PC-3 (cell line): Measurements from ENCODE around the gene HSPB8. TPM values are rescaled to one million over a fixed set of nuclear protein-coding genes. Genes with fewer than 3 reads are reported as not detected.
A peak's percentile ranks its signal among the peaks of the same experiment; 100 is the strongest.
"Not testable (repeated sequence)": the region's sequence is repeated elsewhere in the genome, so short reads cannot be mapped to it uniquely, and the experiment has no call there.

ENCODE experiments used
- ATAC-seq: fragments of 200-7000 bp; cut with Tn5 transposase; 2 replicates; pipeline ENCODE4 v1.9.1; 2020; ENCODE audit warnings: mild to moderate bottlenecking, moderate library complexity
- BruUV-seq: library from RNA; stranded (reverse); fragments of 400-500 nt; replicated peaks from 2 replicates; lab custom pipeline; 2021; lab: Mats Ljungman, UMichigan
- CTCF ChIA-PET: fragments of 300-600 bp; sonication (Branson Sonifier 250); formaldehyde crosslinking; loops from one replicate; lab custom pipeline; 2022; ENCODE audit warnings: antibody characterized with exemption; lab: Charles Lee
- POLR2A ChIA-PET: fragments of 300-600 bp; sonication (Branson Sonifier 250); formaldehyde crosslinking; loops from one replicate; lab custom pipeline; 2022; ENCODE audit warnings: antibody characterized with exemption; ENCODE audit not compliant: unreplicated experiment; lab: Charles Lee
- DNase-seq: peaks from one replicate; pipeline ENCODE4 v3.0.0-alpha.2; 2015
- H2AFZ ChIP-seq: fragments of 300-600 bp; sonication (generic); 2 replicates; pipeline ENCODE4 v1.6.0; 2016; ENCODE audit warnings: antibody characterized with exemption, low read length
- H3F3A ChIP-seq: fragments of 300-600 bp; sonication (generic); one replicate; pipeline ENCODE4 v1.6.0; 2017; ENCODE audit warnings: antibody characterized with exemption, low read length, control low read depth, mild to moderate bottlenecking; ENCODE audit not compliant: unreplicated experiment
- H3K27ac ChIP-seq: fragments of 300-600 bp; sonication (generic); 2 replicates; pipeline ENCODE4 v1.5.1; 2016; ENCODE audit warnings: mild to moderate bottlenecking, low read length
- H3K27me3 ChIP-seq: fragments of 300-600 bp; sonication (generic); 2 replicates; pipeline ENCODE4 v1.6.1; 2016; ENCODE audit warnings: low read length, mixed read lengths
- H3K36me3 ChIP-seq: fragments of 300-600 bp; sonication (generic); 2 replicates; pipeline ENCODE4 v1.6.1; 2016; ENCODE audit warnings: low read depth, mixed run types, low read length, mixed read lengths
- H3K4me1 ChIP-seq: fragments of 300-600 bp; sonication (generic); 2 replicates; pipeline ENCODE4 v1.5.1; 2016; ENCODE audit warnings: low read length; ENCODE audit not compliant: insufficient read depth
- H3K4me2 ChIP-seq: fragments of 300-600 bp; sonication (generic); 2 replicates; pipeline ENCODE4 v1.6.0; 2016; ENCODE audit warnings: low read length
- H3K4me3 ChIP-seq: fragments of 300-600 bp; sonication (generic); 2 replicates; pipeline ENCODE4 v1.5.1; 2016; ENCODE audit warnings: mild to moderate bottlenecking, low read length, mixed read lengths
- H3K79me2 ChIP-seq: fragments of 300-600 bp; sonication (generic); 2 replicates; pipeline ENCODE4 v1.6.1; 2017; ENCODE audit warnings: low read length, mixed read lengths
- H3K9ac ChIP-seq: fragments of 300-600 bp; sonication (generic); 2 replicates; pipeline ENCODE4 v1.6.0; 2016; ENCODE audit warnings: mild to moderate bottlenecking, low read length
- H3K9me2 ChIP-seq: fragments of 300-600 bp; sonication (generic); replicated peaks from 2 replicates; pipeline ENCODE4 v1.6.1; 2016; ENCODE audit warnings: mixed run types, low read length, mixed read lengths
- H3K9me3 ChIP-seq: fragments of 300-600 bp; sonication (generic); 2 replicates; pipeline ENCODE4 v1.6.1; 2016; ENCODE audit warnings: low read length, mixed read lengths
- H4K20me1 ChIP-seq: fragments of 300-600 bp; sonication (generic); 2 replicates; pipeline ENCODE4 v1.6.1; 2016; ENCODE audit warnings: low read length, mixed read lengths
- EZH2 ChIP-seq: fragments of 300-600 bp; sonication (generic); IDR thresholded peaks from one replicate; pipeline ENCODE4 v1.6.1; 2017; ENCODE audit warnings: antibody characterized with exemption, mild to moderate bottlenecking, low read length; ENCODE audit not compliant: unreplicated experiment
- EZH2phosphoT487 ChIP-seq: fragments of 300-600 bp; sonication (generic); IDR thresholded peaks from 2 replicates; pipeline ENCODE4 v1.6.1; 2018; ENCODE audit warnings: mild to moderate bottlenecking, antibody characterized with exemption, low read length, borderline replicate concordance
- intact Hi-C: fragments of 100-400 bp; cut with micrococcal nuclease; formaldehyde crosslinking; loops from 2 replicates; pipeline ENCODE4 v1.9.0; 2023
- total RNA-seq: library from RNA; depleted of rRNA; stranded (reverse); fragments of >200 nt; gene quantifications from 2 replicates; pipeline ENCODE4 v1.2.3, GENCODE V29; 2014
- TF ChIP-seq, protein P1 (sequence below): fragments of 300-600 bp; sonication (generic); conservative IDR thresholded peaks from 2 replicates; pipeline ENCODE4 v1.5.1; 2017; ENCODE audit warnings: antibody characterized with exemption, low read depth, mild to moderate bottlenecking, low read length

The HSPB8 gene
- total RNA-seq, 1 experiment from 2014 or later, result 11.4 TPM

DNA sequence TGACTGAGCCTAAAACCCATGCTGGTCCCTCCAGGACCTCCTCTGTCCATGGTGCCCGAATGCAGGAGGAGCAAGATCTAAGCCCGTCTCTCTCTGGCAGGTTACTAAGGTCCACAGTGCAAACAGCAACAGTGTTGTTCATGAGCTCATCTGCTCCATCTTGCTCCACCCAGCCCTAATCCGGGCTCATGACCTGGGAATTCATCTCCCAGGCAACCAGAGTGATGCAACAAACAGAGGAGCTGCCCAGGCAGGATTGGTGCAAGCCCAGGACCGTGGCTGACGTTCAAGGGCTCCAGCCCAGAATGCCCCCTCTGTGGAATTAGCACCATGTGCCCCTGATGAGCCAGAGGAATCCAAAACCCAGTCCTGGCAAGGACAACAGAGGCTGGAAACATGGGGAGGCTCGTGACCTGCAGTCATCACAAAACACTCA is 29.9 kb downstream of the HSPB8 start:
- Histone ChIP-seq H3K36me3 (no peaks in the 10 kb centered on the region), H3K9me3 (no peaks in the 10 kb centered on the region), H3K9ac (no peak overlapping the region), H3K4me1 (no peaks in the 10 kb centered on the region), H3K4me2 (no peak overlapping the region), H3K27me3 (peaks cover 16% of the 10 kb centered on the region), H3K79me2 (no peaks in the 10 kb centered on the region), H3F3A (no peaks in the 10 kb centered on the region), H3K9me2 (no peaks in the 10 kb centered on the region), H3K4me3 (no peak overlapping the region), H2AFZ (no peak overlapping the region), H4K20me1 (no peaks in the 10 kb centered on the region), H3K27ac (no peak overlapping the region)
- ATAC-seq, result no peak
- ChIA-PET POLR2A (no interaction called here), CTCF (no interaction called here)
- TF ChIP-seq, protein P1, sequence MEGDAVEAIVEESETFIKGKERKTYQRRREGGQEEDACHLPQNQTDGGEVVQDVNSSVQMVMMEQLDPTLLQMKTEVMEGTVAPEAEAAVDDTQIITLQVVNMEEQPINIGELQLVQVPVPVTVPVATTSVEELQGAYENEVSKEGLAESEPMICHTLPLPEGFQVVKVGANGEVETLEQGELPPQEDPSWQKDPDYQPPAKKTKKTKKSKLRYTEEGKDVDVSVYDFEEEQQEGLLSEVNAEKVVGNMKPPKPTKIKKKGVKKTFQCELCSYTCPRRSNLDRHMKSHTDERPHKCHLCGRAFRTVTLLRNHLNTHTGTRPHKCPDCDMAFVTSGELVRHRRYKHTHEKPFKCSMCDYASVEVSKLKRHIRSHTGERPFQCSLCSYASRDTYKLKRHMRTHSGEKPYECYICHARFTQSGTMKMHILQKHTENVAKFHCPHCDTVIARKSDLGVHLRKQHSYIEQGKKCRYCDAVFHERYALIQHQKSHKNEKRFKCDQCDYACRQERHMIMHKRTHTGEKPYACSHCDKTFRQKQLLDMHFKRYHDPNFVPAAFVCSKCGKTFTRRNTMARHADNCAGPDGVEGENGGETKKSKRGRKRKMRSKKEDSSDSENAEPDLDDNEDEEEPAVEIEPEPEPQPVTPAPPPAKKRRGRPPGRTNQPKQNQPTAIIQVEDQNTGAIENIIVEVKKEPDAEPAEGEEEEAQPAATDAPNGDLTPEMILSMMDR, result no peak
- TF ChIP-seq EZH2 (no peak), EZH2phosphoT487 (no peak)
- intact Hi-C loops, result no loop called here
- no TSS peak for BruUV-seq
- peak; percentile 4 for DNase-seq

DNA sequence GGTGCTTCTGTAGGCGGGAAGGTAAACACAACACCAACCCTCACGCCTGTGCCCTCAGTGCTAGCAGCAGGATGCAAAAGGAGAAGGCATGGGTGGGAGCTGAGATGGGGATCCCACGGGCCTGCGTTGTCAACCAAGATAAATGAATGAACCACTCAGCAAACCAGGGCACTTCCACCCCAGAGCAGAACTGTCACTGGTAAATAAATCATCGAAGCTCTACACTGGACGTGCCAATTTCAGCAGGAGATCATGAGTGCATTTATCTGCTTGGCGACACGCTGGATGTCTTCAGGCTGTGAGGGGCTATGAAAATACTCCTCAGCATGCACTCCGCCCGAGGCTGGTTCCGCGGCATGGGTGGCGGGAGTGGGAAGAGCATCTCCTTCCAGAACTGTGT is 33.2 kb downstream of the HSPB8 start:
- no peak overlapping the region for H3K27ac ChIP-seq
- H3K9ac ChIP-seq, result no peak overlapping the region
- no peak overlapping the region for H2AFZ ChIP-seq
- H3F3A ChIP-seq, result no peaks in the 10 kb centered on the region
- ChIA-PET POLR2A (no interaction called here), CTCF (no interaction called here)
- no peak overlapping the region for H3K4me3 ChIP-seq
- H3K4me2 ChIP-seq, result no peak overlapping the region
- BruUV-seq, result no TSS peak
- H3K9me3 ChIP-seq, result no peaks in the 10 kb centered on the region
- TF ChIP-seq, protein P1, result no peak
- TF ChIP-seq EZH2phosphoT487 (no peak), EZH2 (no peak)
- no peaks in the 10 kb centered on the region for H4K20me1 ChIP-seq
- intact Hi-C loops, result no loop called here
- ATAC-seq (no peak), DNase-seq (no peak)
- no peaks in the 10 kb centered on the region for H3K79me2 ChIP-seq
- no peaks in the 10 kb centered on the region for H3K4me1 ChIP-seq
- peaks cover 30% of the 10 kb centered on the region for H3K27me3 ChIP-seq
- no peaks in the 10 kb centered on the region for H3K36me3 ChIP-seq
- no peaks in the 10 kb centered on the region for H3K9me2 ChIP-seq

DNA sequence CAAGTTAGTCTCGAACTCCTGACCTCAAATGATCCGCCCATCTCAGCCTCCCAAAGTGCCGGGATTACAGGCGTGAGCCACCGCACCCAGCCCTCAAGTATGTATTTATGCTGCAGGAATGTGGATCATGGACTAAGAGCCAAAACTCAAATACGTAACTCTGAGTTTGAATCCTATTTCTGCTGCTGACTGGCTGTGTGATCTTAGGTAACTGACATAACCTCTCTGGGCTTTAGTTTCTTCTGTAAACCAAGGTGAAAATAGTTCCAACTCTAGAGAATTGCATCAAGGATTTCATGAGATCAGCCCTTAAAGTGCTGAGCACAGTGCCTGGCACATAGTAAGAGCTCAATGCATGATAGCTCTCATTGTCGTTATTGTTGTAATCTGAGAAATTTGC is 37.4 kb downstream of the HSPB8 start:
- H2AFZ ChIP-seq, result no peak overlapping the region
- H3K4me2 ChIP-seq, result no peak overlapping the region
- BruUV-seq, result no TSS peak
- no peaks in the 10 kb centered on the region for H3K79me2 ChIP-seq
- no peaks in the 10 kb centered on the region for H3K9me3 ChIP-seq
- H4K20me1 ChIP-seq, result no peaks in the 10 kb centered on the region
- H3K27me3 ChIP-seq, result peaks cover 62% of the 10 kb centered on the region
- ATAC-seq, result no peak
- no peak overlapping the region for H3K9ac ChIP-seq
- ChIA-PET CTCF (no interaction called here), POLR2A (no interaction called here)
- H3K4me3 ChIP-seq, result no peak overlapping the region
- no peak overlapping the region for H3K27ac ChIP-seq
- no peaks in the 10 kb centered on the region for H3F3A ChIP-seq
- DNase-seq, result no peak
- no peak for TF ChIP-seq EZH2phosphoT487
- H3K36me3 ChIP-seq, result no peaks in the 10 kb centered on the region
- H3K4me1 ChIP-seq, result no peaks in the 10 kb centered on the region
- no peaks in the 10 kb centered on the region for H3K9me2 ChIP-seq
- intact Hi-C loops, result no loop called here

DNA sequence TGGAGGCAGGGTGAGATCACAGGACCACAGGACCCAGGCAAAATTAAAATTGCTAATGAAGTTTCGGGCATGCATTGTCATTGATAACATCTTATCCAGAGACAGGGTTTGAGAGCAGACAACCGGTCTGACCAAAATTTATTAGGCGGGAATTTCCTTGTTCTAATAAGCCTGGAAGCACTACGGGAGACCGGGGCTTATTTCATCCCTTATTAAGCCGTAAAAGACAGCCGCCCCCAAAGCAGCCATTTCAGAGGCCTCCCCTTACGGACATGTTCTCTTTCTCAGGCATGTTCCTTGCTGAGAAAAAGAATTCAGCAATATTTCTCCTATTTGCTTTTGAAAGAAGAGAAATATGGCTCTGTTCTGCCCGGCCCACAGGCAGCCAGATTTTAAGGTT is 40.1 kb downstream of the HSPB8 start:
- BruUV-seq, H2AFZ ChIP-seq, H3K27ac ChIP-seq, H3K36me3 ChIP-seq, DNase-seq, CTCF ChIA-PET, H3K9me3 ChIP-seq, H3K9ac ChIP-seq, H3K79me2 ChIP-seq, H4K20me1 ChIP-seq, ATAC-seq, H3K4me3 ChIP-seq, intact Hi-C loops, H3K4me1 ChIP-seq, H3K9me2 ChIP-seq, H3F3A ChIP-seq, POLR2A ChIA-PET, H3K4me2 ChIP-seq: not testable (repeated sequence)
- peaks cover 49% of the 10 kb centered on the region for H3K27me3 ChIP-seq
